Lower leg skin (tissue), 3 donors: ENCODE data around the gene CFAP58.

Source experiments
- POLR2A ChIP-seq, 2 donors: fragments of 450-650 bp; IDR thresholded peaks; one replicate each; pipeline ENCODE4 v1.6.1; 2016 to 2017; ENCODE audit warnings: antibody characterized with exemption in 2 of 2, mild to moderate bottlenecking in 1 of 2, moderate library complexity in 1 of 2
- TF ChIP-seq, protein P1 (sequence below), 3 donors: fragments of 450-650 bp; IDR thresholded peaks; one replicate each; pipeline ENCODE4 v1.5.1; 2016; ENCODE audit warnings: antibody characterized with exemption in 3 of 3, mild to moderate bottlenecking in 3 of 3, moderate library complexity in 2 of 3

DNA sequence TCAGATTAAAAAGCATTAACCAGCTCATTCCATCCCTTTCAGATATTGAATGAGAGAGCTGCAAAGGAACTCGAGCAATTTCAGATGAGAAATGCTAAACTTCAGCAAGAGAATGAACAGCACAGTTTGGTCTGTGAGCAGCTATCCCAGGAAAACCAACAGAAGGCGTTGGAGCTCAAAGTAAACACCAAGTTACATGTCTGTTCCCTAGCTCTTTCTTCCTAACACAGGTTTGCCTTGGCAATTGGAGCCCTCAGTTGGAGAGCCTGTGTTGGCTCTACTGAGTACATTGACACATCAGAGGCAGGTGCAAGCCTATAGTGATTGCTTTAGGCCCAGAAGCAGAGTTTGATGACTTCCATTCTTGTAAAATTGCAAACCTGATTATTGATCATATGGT is 14.7 kb downstream of the CFAP58 start:
- TF ChIP-seq, protein P1, sequence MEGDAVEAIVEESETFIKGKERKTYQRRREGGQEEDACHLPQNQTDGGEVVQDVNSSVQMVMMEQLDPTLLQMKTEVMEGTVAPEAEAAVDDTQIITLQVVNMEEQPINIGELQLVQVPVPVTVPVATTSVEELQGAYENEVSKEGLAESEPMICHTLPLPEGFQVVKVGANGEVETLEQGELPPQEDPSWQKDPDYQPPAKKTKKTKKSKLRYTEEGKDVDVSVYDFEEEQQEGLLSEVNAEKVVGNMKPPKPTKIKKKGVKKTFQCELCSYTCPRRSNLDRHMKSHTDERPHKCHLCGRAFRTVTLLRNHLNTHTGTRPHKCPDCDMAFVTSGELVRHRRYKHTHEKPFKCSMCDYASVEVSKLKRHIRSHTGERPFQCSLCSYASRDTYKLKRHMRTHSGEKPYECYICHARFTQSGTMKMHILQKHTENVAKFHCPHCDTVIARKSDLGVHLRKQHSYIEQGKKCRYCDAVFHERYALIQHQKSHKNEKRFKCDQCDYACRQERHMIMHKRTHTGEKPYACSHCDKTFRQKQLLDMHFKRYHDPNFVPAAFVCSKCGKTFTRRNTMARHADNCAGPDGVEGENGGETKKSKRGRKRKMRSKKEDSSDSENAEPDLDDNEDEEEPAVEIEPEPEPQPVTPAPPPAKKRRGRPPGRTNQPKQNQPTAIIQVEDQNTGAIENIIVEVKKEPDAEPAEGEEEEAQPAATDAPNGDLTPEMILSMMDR (IDR thresholded peaks at IDR 0.05), result no peak
- TF ChIP-seq POLR2A (IDR thresholded peaks at IDR 0.05), result no peak
